AG08395 (cell line): ENCODE data around the gene ZCCHC12.
"Not testable (repeated sequence)": the region's sequence is repeated elsewhere in the genome, so short reads cannot be mapped to it uniquely, and the experiment has no call there.

Experiments used
- DNase-seq: peaks from one replicate; pipeline ENCODE4 v3.0.0; 2012; ENCODE audit warnings: mixed read lengths, low spot score

The ZCCHC12 gene

DNA sequence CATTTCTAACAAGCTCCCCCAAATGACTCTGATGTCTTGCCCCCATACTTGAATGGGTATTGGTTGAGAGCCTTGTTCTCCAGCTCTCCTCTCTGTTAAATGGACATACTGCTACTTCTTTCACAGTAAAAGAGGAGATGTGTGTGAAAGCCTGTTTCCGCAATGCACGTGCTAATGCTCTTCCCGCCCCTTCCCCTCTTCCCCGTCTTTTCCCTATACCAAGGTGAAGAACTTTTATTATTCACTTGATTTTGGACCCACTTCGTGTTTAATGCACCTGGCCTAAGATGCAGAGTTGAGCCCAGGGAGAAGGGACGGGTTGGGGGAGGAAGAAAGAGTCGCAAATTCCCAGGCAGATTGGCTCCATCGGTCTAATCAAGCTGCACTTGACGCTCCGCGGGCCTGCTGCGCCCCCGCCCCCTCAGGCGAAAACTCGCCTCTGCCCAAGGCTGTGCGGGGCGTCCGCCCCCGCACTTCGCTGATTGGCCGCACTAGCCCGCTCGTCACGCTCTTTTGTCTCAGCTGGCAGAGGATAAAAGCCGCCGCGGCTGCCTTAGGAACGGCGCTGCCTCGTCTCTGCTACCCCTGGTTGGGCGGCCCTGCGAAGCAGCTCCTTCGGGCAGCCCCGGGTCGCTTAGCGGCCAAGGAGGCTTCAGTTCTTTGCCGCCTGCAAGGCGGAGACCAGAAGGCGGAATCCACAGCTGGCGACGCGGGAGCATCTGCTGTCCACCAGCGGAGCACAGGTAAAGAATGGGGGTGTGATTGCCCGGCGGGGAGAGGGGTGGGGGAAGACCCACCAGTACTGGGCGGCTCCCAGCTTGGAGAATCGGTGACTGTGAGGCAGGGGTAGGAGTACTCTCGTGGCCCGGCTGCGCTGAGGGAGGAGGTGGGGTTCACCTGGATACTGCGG lies at the start of gene ZCCHC12:
ZCCHC12 (plus strand) TSS at position 562 of the 910 bp plus-strand sequence. CDS start 1,421 bp downstream, outside the sequence.
- DNase-seq, result peak; percentile 49

DNA sequence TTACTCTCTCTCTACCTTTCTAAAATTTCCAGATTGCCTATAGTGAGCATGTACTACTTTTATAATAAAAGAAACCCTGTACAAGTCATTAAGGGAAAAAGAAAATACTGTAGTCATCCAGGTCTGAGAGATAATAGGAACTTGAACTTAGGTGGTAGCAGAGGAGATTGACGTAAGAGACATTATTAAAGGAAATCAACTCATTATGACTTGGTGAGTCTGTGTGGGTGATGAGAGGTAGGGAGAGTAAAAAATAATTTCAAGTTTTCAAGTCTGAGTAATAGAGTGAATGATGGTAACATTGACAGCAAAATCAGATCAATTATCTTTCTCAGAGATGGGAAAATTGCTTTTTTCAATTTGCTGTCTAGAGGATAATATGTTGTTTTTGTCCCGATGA lies 44.0 kb upstream of the ZCCHC12 start:
- DNase-seq, result no peak

DNA sequence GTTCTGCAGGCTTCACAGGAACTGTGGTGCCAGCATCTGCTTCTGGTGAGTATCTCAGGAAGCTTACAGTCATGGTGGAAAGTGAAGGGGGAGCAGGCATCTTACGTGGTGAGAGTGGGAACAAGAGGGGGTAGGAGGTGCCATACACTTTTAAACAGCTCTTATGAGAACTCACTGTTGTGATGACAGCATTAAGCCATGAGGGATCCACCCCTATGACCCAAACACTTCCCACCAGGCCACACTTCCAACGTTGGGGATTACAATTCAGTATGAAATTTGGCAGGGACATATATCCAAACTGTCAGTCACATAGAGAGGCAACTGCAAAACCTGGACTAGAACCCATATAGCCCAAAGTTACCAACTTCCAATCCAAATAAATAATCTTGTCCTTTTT lies 43.1 kb upstream of the ZCCHC12 start:
- no peak for DNase-seq

DNA sequence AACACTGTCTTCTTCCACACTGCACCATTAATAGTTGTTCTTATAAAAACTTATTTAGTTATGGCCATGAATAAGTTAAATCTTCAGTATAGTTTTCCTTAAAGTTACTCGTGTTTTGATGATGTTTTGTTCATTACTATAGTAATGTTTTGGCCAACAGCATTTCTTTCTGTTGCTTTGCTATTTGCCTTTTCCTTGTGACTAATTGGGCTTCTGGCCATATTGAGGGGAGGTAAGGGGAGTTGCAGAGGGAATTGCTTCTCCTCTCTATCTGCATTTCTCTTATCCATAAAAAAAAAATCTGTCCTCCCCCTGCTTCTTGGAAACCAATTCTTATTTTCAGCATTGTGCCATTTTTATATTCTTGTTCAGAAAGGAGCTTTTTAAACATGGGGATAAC lies 42.7 kb upstream of the ZCCHC12 start:
- DNase-seq, result peak; percentile 9

DNA sequence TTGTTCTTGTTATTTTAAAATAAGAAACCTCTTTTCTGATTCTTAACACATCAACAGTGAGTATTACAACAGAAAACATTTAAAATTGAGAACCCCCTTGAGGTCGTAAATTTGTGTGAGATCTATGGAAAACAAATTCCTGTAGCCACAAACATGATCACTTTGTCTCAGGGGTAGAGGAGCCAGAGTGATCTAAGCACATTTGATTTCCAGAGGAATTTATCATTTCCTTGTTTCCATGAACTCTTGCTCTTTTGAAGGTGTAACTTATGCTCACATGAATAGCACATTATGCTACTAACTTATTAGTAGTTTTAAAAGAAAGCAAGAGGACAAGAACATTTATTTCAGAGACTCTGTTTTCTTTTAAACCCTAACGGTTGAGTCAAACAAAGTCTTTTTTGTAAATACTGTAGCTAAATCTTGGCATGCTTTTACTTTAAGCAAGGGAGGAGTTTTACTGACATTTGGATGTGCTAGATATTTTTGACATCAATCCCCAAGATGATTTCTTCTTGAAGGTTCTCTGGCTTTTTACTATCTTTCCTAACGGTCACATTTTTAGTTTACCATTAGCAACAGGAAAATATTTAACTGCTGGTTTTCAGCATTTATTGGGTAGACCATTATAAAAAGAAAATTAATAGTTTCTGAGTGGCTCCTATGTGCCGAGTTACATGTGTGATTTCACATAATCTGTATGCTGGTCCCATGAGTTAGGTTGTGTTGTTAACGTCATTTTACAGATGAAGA lies 27.9 kb upstream of the ZCCHC12 start:
- no peak for DNase-seq

DNA sequence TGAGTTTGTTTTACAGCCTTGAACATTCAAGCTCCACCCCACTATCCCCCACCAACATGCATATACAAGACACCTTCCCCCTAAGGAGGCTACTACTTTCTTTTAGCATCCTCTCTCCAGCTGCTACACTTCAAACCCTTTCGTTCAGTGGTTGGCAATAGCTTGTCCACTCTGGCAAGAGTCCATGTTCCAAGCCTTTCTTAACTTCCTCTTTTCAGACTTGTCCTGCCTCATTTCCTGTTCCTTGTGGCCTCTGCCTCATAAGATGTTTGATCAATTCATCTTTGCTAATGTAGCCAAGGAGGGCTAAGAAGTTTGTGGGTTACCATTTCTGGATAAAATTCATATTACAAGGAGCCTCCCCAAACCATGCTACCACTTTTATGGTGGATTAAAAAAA lies 20.8 kb upstream of the ZCCHC12 start:
- DNase-seq, result no peak

DNA sequence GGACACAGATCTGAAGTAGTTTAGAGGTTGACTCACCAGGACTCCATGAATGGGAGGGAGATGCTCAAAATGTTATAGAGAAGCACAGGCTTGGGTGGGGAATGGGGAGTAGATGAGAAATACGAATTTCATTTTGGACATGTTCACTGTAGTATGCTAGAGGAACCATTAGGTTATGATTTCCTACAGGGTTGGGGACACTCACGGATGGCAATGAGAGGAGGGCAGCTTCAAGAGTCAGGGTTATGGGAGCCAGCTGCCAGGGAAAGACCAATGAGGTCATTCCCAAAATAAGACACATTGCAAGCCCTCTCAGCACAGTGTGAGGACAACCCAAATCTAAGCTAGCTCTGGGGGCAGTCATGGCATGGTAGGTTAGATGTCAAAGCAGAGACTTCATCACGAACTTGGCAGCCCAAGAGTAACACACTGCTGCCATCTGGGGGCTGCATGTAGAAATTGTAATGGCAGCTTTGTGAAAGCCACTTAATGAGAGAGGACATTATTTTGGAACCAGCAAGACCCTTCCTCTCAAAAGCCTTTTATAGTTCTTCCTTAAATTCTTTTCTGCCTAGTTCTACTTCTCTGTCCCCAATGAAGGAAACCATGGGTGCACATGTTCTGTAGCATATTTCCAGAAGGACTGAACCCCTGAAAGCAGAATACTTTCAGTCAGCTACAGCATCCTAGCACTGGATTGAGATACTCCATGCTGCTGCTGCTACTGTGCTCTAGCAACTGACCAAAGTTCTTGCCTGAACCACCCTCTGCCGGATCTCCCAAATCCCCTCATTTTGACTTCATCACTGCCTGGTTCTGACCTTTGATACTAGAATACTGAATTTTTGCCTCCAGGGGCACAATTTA lies 16.2 kb upstream of the ZCCHC12 start:
- DNase-seq, result peak; percentile 51

DNA sequence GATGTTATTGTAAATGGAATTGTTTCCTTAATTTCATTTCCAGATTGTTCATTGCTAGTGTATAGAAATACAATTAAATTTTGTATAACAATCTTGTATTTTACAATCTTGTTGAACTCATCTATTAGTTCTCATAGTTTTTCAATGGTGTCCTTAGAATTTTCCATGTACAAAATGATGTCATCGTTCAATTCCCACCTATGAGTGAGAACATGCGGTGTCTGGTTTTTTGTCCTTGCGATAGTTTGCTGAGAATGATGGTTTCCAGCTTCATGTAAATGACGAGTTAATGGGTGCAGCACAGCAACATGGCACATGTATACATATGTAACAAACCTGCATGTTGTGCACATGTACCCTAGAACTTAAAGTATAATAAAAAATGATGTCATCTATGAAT lies 6.4 kb upstream of the ZCCHC12 start:
- not testable (repeated sequence) for DNase-seq

DNA sequence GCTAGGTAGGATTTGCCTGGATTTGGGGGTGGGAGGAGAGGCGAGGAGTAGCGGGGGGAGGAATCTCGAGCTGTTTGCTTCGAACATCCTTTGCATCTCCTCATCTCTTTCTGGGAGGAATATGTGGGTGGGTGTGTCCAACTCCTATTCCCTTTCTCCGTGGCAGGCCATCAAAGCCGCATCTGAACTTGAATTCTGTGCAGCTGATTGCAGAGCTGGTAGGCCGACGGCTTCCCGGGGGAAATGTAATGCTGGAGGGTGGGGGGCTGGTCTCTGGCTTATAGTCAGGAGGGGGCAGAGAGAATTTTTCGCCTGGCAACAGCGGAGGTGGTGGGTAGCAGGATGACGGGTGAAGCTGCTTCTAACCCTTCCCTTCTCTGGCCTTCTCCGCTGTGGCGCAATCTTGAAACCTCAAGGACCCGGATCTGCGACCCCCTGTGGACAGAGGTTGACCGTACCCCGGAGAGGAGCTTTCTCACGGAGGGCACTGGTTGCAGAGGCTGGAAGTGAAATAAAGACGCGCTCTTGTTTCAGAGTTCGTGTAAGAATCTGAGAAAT lies 628 bp downstream of the ZCCHC12 start:
- DNase-seq, result no peak

DNA sequence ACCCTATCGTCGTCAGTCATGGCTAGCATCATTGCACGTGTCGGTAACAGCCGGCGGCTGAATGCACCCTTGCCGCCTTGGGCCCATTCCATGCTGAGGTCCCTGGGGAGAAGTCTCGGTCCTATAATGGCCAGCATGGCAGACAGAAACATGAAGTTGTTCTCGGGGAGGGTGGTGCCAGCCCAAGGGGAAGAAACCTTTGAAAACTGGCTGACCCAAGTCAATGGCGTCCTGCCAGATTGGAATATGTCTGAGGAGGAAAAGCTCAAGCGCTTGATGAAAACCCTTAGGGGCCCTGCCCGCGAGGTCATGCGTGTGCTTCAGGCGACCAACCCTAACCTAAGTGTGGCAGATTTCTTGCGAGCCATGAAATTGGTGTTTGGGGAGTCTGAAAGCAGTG lies 1.6 kb downstream of the ZCCHC12 start:
- no peak for DNase-seq

DNA sequence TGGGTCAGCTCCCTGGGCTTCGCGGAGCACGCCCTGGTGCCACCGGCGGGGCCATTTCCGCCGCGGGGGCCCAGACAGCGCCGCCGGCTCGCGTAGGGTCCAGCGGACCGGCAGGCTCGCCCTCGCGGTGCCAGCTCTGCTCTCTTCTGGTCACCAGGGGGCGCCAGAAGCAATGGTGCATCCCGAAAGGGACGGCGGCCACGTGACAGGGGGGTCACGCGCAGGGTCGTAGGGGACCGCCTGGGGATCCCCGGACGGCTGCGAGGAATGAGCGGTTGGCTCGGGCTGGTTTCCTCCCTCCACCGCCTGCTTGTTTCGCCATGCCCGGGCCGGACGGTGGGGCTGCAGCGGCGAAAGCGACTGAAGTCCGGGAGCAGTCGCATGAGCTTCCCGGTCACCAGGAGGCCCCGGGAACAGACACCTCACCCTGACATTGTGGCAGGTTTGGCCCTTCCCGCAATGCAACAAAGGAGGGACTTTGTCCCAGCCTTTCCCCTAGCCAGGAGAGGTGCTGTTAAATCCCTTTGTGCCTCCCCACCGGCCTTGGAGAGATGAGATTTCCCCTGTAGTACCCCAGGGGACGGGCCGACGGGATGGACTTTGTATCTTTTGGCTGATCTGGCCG lies 15.8 kb downstream of the ZCCHC12 start:
- peak; percentile 58 for DNase-seq

DNA sequence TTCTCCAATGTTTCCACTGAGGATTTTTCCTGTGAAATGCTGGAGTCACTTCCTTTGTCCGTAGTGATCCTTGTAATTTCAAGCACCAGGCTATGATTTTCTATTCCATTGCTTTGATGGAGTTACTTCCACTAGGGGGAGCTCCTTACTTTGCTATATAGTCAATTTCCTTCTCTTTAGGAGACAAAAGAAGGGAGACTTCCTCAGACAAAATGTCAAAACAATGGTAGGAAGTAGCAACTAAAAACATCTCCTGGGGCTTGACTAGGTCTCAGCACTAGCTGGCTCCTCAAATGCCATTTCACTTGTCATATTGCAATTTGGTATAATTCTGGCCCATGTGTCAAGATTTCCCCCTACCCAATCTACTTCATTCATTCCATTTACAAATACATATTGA lies 24.1 kb downstream of the ZCCHC12 start:
- DNase-seq, result peak; percentile 67

DNA sequence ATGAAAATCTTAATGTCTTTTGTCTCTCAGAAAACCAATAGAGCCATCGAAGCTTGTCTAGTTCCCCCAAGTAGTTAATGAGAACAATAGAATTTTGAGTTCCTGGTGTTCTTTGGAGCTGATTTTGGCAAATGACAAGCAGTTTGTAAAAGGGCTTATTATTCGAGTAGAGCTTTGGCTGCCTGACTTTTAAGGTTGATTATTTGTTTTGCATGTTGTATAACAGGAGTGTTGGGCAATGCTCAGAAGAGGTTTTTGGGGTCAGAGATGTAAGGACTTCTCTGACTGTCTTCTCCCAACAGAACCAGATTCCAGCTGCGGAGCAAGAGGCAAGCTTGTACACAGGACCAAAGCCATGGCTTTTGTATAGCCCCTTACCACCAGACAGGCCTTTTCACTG lies 30.0 kb downstream of the ZCCHC12 start:
- no peak for DNase-seq

DNA sequence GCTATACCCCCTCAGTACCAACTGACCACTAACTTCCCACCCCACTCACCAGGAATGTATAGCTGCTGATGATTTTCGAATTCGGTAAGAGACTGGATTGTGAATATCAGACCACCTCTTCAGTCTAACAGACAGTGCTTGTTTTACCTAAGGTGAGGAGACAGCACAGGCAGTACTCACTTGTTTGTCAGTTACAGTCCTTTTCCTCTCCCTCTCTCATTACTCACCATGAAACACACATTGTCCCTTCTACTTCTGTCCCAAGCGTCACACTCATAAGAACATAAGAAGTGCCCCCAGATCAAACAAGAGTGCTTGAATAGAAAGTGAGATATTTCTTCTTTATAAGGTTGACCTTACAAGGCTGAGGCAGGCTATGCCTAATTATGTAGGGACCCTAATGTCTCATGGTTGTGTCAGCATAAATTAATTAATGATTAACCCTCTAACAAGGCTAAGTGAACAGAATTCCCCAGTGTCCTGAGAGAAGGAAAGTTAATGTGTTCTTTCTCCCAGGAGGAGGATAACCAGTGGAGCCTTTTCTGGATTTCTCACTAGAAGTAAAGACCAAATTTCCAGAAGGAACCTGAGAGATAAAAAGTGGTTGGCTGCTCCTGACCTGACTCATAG lies 32.2 kb downstream of the ZCCHC12 start:
- no peak for DNase-seq

DNA sequence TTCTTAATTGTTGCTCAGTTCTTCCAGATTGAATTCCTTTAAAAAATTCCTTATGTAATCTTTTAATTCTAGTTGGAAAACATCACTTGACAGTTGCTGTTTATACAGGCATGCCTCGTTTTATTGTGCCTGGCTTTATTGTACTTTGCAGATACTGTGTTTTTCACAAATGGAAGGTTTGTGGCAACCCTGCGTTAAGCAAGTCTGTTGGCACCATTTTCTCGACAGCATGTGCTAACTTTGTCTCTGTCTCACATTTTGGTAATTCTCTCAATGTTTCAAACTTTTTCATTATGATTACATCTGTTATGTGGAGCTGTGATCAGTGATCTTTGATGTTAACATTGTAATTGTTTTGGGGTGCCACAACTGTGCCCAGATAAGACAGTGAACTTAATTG lies 33.4 kb downstream of the ZCCHC12 start:
- no peak for DNase-seq

DNA sequence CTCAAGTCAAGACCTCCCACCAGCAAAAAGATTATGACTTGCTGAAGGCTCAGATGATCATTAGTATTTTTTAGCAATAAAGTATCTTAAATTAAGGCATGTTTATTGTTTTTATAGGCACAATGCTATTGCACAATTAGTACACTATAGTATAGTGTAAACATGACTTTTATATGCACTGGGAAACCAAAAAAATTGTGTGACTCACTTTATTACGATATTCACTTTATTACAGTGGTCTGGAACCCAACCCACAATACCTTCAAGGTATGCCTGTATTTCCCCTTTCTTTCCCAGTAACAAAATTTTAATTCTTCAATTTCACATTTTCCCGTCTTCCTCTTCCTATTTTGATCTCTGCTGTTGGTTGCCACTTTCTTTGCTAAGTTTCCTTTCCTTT lies 37.7 kb downstream of the ZCCHC12 start:
- DNase-seq, result no peak

DNA sequence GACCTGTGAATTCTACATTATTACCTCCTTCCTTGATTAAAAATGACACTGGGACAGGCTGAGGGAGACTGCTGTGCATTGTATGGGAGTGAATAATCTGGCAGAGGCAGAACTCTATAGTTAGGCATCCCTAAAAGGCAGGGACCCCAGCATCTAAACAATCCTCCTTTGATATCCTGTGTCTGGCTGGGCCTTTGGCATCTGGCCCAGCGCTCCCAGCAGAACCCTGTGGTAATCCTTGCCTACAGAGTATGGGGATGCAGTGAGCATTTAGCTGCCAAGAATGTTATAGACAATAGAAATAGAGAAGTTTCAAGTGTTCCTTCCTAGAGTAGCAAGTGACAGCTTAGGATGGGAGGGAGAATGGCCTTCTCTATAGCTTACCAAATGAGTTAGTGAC lies 38.5 kb downstream of the ZCCHC12 start:
- no peak for DNase-seq

DNA sequence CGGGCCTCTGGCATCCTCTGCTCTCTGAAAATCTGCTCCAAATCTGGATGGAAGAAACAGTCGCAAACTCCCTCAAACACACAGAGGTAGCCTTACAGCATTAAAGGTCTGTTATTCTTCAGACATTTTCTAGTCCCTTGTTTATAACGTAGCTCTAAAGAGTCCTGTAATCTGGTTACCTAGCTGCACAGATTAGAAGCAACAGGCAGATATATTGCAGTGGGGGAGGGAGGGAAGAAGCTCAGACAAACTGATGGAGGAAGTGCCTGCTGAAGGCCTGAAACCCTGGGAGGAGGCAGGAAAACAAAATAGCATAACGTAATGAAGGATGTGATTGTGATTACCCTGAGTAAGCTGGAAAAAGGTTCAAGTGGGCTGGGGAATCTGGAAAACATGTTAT lies 39.4 kb downstream of the ZCCHC12 start:
- DNase-seq, result no peak

DNA sequence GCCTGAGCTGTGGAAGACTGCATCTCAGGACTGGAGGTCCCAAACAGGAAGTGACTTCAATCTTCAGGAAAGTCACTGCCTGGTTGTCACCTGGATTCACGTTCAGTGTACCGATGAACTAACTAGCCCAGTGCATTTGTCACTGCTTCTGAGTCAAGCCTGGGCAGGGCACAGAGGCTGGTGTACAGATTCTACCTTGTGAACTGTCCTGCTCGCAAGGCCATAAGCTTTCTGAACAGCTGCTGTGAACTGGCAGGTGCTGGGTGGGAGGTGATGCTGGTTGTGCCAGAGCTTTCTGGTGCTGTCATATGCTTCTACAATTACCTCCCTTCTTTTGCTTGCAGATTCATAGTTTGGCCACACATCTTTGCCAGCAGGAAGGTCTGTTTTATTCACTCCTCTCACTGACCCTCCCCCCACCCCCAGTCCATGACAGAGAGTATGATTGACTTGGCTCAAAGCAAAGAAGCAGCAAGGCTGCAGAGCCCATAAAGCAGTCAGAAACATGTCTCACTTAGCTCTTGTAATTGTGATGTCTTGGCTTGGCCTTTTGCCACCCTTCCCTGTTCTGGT lies 40.5 kb downstream of the ZCCHC12 start:
- DNase-seq, result no peak

DNA sequence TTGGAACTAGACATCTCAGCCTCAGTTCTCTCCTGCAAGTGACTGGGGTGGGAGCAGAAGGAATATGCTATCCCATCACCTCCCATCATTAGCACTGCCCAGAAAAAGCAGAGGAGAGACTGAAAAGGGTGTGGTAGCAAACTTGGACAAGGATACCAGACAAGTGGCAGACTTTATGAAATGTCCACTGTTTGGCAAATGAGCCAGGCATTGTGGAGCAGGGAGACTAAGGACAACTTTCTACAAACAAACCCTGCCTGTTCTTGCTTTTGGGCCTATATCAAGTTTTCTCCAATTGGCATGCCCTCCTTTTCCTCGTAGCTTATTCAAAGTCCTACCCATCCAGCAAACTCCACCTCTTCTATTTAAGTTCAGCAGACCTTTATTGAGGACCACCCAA lies 41.6 kb downstream of the ZCCHC12 start:
- no peak for DNase-seq

DNA sequence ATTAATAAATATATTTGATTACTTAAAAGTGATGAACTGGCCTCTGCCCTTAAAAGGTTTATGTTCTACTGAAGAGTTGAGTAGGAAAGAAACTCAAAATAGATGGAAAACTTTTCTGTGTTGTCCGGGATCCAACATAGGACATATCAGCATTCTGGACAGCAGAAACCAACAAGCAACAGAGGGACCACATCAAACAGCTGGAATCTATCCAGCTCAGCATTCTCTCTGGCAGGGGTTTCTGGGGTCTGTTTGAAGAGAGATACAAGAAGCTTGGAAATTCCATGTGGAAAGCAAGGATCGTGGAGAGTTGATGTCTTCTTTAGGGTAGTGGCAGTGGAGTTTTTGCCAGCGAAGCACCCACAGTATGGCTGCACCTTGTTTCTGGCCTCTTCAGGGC lies 43.6 kb downstream of the ZCCHC12 start:
- no peak for DNase-seq
